GM12874 (cell line): ENCODE data around the gene CDH13.

Source experiments
- CTCF ChIP-seq: IDR thresholded peaks from 2 replicates; pipeline ENCODE4 v1.5.1; 2011; ENCODE audit warnings: low read depth, mild to moderate bottlenecking, control low read depth, low read length, moderate library complexity; ENCODE audit not compliant: insufficient read depth

The CDH13 gene

GRCh38 chr16:83328936-83329335, 702.2 kb downstream of the CDH13 start:
- no peak for TF ChIP-seq CTCF

GRCh38 chr16:83329441-83329840, 702.7 kb downstream of the CDH13 start:
- TF ChIP-seq CTCF: no peak

DNA sequence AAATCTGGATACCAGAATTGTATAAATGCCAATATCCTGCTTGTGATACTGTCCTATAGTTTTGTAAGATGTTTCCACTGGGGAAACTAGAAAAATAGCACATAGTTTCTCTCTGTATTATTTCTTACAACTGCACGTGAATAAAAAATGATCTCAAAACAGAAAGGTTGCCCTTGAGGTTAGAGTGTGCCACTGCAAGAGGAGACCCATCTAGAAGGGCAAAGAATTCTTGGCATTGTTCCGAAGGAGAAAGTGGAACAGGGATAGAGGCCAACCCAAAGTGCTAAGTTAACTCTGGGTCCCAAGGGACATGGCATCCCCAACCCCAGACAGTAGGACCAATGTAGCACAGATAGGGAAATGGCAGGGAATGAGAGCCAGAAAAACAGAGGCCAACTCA, 703.5 kb downstream of the CDH13 start:
- no peak for TF ChIP-seq CTCF

GRCh38 chr16:83335076-83335475, 708.3 kb downstream of the CDH13 start:
- TF ChIP-seq CTCF: no peak

GRCh38 chr16:83336603-83337002, 709.8 kb downstream of the CDH13 start:
- no peak for TF ChIP-seq CTCF

GRCh38 chr16:83338138-83338537, 711.4 kb downstream of the CDH13 start:
- no peak for TF ChIP-seq CTCF

- no peak for TF ChIP-seq CTCF
These were observed 712.2 kb downstream of the CDH13 start for GRCh38 chr16:83338941-83339340.

- no peak for TF ChIP-seq CTCF
These were observed 717.2 kb downstream of the CDH13 start for GRCh38 chr16:83343935-83344366.
